ENCODE results near the gene HAO1. TPM values are rescaled to one million over a fixed set of nuclear protein-coding genes. Genes with fewer than 3 reads are reported as not detected.

The HAO1 gene
- total and polyA plus RNA-seq, 4 donors: not detected

- DNase-seq: peak in 1 of 3 donors; percentile 9
- no peak overlapping the region for H3K4me3 ChIP-seq
- no peaks in the 10 kb centered on the region for H3K4me1 ChIP-seq (ENCODE audit: control insufficient read depth in 5 of 5, insufficient read depth in 5 of 5, low read length in 5 of 5)
- 61 to 63% methylated on average over 4 of the region's 4 CpGs for WGBS, 2 donors
- no peak overlapping the region for H3K27ac ChIP-seq (ENCODE audit: low read depth in 1 of 2, low read length in 1 of 2)
- no peaks in the 10 kb centered on the region for H3K27me3 ChIP-seq (ENCODE audit: control insufficient read depth in 3 of 3, insufficient read depth in 3 of 3, low read length in 2 of 3)
- no peak overlapping the region for H3K9ac ChIP-seq (ENCODE audit: insufficient read depth in 1 of 2, low read length in 2 of 2)
- ATAC-seq (ENCODE audit: insufficient read depth, low FRiP score): no peak
- TF ChIP-seq, protein P1, sequence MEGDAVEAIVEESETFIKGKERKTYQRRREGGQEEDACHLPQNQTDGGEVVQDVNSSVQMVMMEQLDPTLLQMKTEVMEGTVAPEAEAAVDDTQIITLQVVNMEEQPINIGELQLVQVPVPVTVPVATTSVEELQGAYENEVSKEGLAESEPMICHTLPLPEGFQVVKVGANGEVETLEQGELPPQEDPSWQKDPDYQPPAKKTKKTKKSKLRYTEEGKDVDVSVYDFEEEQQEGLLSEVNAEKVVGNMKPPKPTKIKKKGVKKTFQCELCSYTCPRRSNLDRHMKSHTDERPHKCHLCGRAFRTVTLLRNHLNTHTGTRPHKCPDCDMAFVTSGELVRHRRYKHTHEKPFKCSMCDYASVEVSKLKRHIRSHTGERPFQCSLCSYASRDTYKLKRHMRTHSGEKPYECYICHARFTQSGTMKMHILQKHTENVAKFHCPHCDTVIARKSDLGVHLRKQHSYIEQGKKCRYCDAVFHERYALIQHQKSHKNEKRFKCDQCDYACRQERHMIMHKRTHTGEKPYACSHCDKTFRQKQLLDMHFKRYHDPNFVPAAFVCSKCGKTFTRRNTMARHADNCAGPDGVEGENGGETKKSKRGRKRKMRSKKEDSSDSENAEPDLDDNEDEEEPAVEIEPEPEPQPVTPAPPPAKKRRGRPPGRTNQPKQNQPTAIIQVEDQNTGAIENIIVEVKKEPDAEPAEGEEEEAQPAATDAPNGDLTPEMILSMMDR (IDR thresholded peaks at IDR 0.05; ENCODE audit: control extremely low read depth, extremely low read depth): no peak
- H3K36me3 ChIP-seq (ENCODE audit: control insufficient read depth in 4 of 4, insufficient read depth in 4 of 4, low read length in 4 of 4): no peaks in the 10 kb centered on the region
- no peaks in the 10 kb centered on the region for H3K9me3 ChIP-seq (ENCODE audit: control insufficient read depth in 4 of 4, insufficient read depth in 3 of 4, low read length in 3 of 4)
Measured at GRCh38 chr20:7858734-7859250, 81.5 kb downstream of the HAO1 start.

DNA sequence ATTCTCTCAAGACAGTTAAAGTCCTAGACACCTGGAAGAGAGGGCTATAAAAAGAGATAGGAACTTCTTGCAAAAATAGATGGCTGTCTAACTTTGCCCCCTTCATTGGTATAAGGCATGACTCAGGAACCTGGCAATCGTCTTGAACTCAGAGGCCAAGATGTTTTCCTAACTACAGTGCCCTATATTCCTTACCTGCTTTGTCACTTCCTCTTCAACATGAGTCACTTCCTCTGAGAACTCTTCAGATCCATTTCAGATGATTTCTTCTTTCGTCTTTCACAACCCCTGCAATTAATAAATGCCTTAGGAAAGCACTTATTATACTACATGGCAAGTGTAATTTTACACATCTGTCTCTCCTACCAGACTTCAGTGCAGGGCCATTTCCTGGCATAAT is 83.5 kb downstream of the HAO1 start:
- DNase-seq (no peak), ATAC-seq (ENCODE audit: insufficient read depth, low FRiP score) (peak; percentile 22)
- H3K4me1 ChIP-seq (ENCODE audit: control insufficient read depth in 5 of 5, insufficient read depth in 5 of 5, low read length in 5 of 5): no peaks in the 10 kb centered on the region
- no peaks in the 10 kb centered on the region for H3K36me3 ChIP-seq (ENCODE audit: control insufficient read depth in 4 of 4, insufficient read depth in 4 of 4, low read length in 4 of 4)
- TF ChIP-seq, protein P1 (IDR thresholded peaks at IDR 0.05; ENCODE audit: control extremely low read depth, extremely low read depth): no peak
- H3K4me3 ChIP-seq: no peak overlapping the region
- no peaks in the 10 kb centered on the region for H3K27me3 ChIP-seq (ENCODE audit: control insufficient read depth in 3 of 3, insufficient read depth in 3 of 3, low read length in 2 of 3)
- no peak overlapping the region for H3K27ac ChIP-seq (ENCODE audit: low read depth in 1 of 2, low read length in 1 of 2)
- H3K9ac ChIP-seq (ENCODE audit: insufficient read depth in 1 of 2, low read length in 2 of 2): no peak overlapping the region
- WGBS, 2 donors: 6 to 17% methylated on average over 2 of the region's 2 CpGs
- no peaks in the 10 kb centered on the region for H3K9me3 ChIP-seq (ENCODE audit: control insufficient read depth in 4 of 4, insufficient read depth in 3 of 4, low read length in 3 of 4)

GRCh38 chr20:7855545-7855944 is 84.7 kb downstream of the HAO1 start:
- Histone ChIP-seq H3K4me1 (ENCODE audit: control insufficient read depth in 5 of 5, insufficient read depth in 5 of 5, low read length in 5 of 5) (no peaks in the 10 kb centered on the region), H3K27me3 (ENCODE audit: control insufficient read depth in 3 of 3, insufficient read depth in 3 of 3, low read length in 2 of 3) (no peaks in the 10 kb centered on the region), H3K27ac (ENCODE audit: low read depth in 1 of 2, low read length in 1 of 2) (no peak overlapping the region), H3K36me3 (ENCODE audit: control insufficient read depth in 4 of 4, insufficient read depth in 4 of 4, low read length in 4 of 4) (no peaks in the 10 kb centered on the region), H3K4me3 (no peak overlapping the region), H3K9ac (ENCODE audit: insufficient read depth in 1 of 2, low read length in 2 of 2) (no peak overlapping the region), H3K9me3 (ENCODE audit: control insufficient read depth in 4 of 4, insufficient read depth in 3 of 4, low read length in 3 of 4) (no peaks in the 10 kb centered on the region)
- DNase-seq (no peak), ATAC-seq (ENCODE audit: insufficient read depth, low FRiP score) (no peak)
- TF ChIP-seq, protein P1 (IDR thresholded peaks at IDR 0.05; ENCODE audit: control extremely low read depth, extremely low read depth): no peak
- 90 to 94% methylated on average over 1 of the region's 1 CpG for WGBS, 2 donors

DNA sequence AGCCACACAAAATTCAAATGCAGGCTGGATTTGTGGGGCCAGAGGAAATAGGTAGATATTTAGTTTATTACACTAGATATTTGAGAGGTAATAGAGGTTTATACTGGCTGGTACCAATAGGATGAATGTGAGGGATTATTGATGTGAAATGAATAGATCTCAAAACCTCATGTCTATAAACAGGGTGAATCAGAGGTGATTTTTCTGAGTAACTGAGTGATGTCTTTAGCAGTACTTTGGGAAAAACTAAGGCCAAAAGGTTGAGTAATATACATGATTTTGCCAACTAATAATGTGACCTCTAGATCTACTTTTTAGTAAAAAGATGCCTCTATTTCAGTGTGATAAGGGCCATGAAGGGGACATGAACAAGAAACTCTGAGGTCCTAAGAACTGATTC is 86.8 kb downstream of the HAO1 start:
- H3K36me3 ChIP-seq (ENCODE audit: control insufficient read depth in 4 of 4, insufficient read depth in 4 of 4, low read length in 4 of 4): no peaks in the 10 kb centered on the region
- no peaks in the 10 kb centered on the region for H3K27me3 ChIP-seq (ENCODE audit: control insufficient read depth in 3 of 3, insufficient read depth in 3 of 3, low read length in 2 of 3)
- no peak for DNase-seq
- H3K4me1 ChIP-seq (ENCODE audit: control insufficient read depth in 5 of 5, insufficient read depth in 5 of 5, low read length in 5 of 5): no peaks in the 10 kb centered on the region
- no peak overlapping the region for H3K9ac ChIP-seq (ENCODE audit: insufficient read depth in 1 of 2, low read length in 2 of 2)
- H3K4me3 ChIP-seq: no peak overlapping the region
- ATAC-seq (ENCODE audit: insufficient read depth, low FRiP score): no peak
- TF ChIP-seq, protein P1 (IDR thresholded peaks at IDR 0.05; ENCODE audit: control extremely low read depth, extremely low read depth): no peak
- H3K9me3 ChIP-seq (ENCODE audit: control insufficient read depth in 4 of 4, insufficient read depth in 3 of 4, low read length in 3 of 4): no peaks in the 10 kb centered on the region
- H3K27ac ChIP-seq (ENCODE audit: low read depth in 1 of 2, low read length in 1 of 2): no peak overlapping the region
